ENCODE data around the gene MLXIP.

The MLXIP gene

DNA sequence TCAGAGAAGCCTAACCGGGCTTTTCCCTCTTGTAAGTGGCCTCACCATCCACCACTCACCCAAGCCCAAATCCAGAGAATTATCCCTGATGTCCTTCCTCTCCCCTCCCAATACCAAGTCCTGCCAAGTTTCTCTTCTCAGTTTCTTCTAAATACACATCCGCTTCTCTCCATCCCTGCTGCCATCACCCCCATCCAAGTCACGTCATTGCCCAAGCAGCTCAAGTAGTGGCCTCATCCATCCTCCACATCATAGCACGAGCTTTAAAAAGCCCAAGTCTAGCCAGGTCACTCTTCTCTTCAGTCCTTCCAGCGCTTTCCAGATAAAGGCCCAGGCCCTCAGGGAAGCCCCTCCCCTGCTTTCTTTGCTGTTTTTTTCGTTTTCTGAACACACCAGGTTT lies 70.1 kb downstream of the MLXIP start:
- Mint-ChIP-seq H3K27me3 (no peaks in the 10 kb centered on the region), H3K9me3 (no peaks in the 10 kb centered on the region), H3K4me1 (no peaks in the 10 kb centered on the region), H3K27ac (peak overlapping the region; percentile 21 to 80), H3K4me3 (no peak overlapping the region)
- ATAC-seq (no peak), DNase-seq (no peak)

DNA sequence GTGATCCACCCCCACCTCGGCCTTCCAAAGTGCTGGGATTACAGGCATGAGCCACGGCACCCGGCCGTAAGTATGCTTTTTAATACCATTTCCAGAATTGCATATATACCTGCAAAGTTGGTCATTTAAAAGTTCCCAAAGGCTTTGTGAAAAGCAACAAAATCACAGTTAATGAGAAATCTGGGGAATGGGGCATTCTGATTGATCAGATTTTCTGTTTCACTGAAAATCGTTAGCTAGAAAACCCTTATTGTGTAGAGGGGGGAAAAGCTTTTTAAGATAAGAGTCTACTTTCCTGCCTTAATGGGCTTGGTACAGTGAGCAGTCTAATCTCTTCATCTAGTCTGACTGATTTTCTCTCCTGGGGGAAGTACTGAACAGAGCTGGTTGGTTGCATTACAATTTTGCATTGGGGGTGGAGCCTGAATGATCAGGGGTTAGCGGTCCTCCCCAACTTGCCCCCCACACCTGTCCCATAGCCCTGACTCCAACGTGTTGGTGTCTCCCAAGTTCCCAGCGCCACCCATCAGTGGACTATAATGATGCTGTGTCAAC lies 71.6 kb downstream of the MLXIP start:
- no peak overlapping the region for H3K27ac Mint-ChIP-seq
- ATAC-seq = no peak
- no peaks in the 10 kb centered on the region for H3K27me3 Mint-ChIP-seq
- H3K4me1 Mint-ChIP-seq = no peaks in the 10 kb centered on the region
- no peak for DNase-seq
- no peaks in the 10 kb centered on the region for H3K9me3 Mint-ChIP-seq
- no peak overlapping the region for H3K4me3 Mint-ChIP-seq

DNA sequence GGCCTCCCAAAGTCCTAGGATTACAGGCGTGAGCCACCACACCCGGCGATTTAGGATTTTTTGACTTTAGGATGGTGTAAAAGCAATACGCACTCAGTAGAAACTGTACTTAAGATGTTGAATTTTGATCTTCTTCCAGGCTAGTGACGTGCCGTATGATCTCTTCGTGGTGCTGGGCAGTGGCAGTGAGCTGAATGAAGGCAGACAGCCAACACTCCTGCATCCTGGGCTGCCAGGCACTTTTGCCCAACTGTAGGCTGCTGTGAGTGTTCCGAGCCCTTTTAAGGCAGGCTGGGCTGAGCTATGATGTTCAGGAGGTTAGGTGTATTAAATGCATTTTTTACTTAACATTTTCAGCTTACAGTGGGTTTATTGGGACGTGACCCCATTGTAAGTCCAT lies 74.2 kb downstream of the MLXIP start:
- Mint-ChIP-seq H3K9me3 (no peaks in the 10 kb centered on the region), H3K27ac (no peak overlapping the region), H3K27me3 (no peaks in the 10 kb centered on the region), H3K4me1 (no peaks in the 10 kb centered on the region), H3K4me3 (no peak overlapping the region)
- DNase-seq (no peak), ATAC-seq (no peak)

DNA sequence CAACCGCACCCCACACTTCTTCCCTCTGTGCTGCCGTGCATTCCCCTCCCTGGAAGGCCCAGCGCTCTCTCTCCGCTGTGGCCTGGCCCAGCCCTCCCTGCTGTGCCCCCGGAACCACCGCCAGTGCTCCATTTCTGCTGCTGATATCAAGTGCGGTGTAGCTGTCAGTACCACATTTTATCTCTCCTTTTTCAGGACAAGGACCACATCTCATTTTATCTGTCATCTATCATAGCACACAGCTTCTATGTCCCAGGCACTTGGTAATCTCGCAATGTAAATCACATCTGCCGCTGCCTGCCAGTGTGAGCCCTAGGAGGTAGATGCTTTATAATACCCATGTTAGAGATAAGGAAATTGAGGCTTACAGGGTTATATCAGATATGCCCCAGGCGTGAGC lies 77.1 kb downstream of the MLXIP start:
- H3K27me3 Mint-ChIP-seq = no peaks in the 10 kb centered on the region
- H3K4me3 Mint-ChIP-seq = no peak overlapping the region
- no peaks in the 10 kb centered on the region for H3K9me3 Mint-ChIP-seq
- ATAC-seq = no peak
- no peak overlapping the region for H3K27ac Mint-ChIP-seq
- DNase-seq = no peak
- no peaks in the 10 kb centered on the region for H3K4me1 Mint-ChIP-seq

DNA sequence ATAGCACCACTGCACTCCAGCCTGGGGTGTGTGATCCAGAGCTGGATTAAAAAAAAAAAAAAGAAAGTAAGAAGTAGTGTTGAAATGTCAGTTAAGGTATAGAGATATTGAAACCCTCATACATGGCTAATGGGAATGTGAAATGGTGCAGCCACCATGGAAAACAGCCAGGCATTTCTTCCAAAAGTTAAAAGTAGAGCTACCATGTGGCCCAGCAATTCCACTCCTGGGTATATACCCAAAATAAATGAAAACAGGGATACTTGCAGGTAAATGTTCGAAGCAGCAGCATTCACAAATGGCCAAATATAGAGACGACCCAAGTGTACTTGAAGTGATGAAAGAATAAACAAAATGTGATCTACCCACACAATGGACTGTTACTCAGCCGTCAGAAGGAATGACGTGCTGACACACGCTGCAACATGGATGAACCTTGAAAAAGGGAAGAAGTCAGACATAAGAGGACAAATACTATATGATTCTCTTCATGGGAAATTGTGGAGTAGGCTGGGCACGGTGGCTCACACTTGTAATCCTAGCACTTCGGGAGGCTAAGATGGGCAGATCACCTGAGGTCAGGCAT lies 80.2 kb downstream of the MLXIP start:
- H3K4me1 Mint-ChIP-seq = peaks cover 24% of the 10 kb centered on the region
- no peak for ATAC-seq
- no peaks in the 10 kb centered on the region for H3K27me3 Mint-ChIP-seq
- H3K4me3 Mint-ChIP-seq = no peak overlapping the region
- no peak for DNase-seq
- H3K27ac Mint-ChIP-seq = no peak overlapping the region
- H3K9me3 Mint-ChIP-seq = no peaks in the 10 kb centered on the region

DNA sequence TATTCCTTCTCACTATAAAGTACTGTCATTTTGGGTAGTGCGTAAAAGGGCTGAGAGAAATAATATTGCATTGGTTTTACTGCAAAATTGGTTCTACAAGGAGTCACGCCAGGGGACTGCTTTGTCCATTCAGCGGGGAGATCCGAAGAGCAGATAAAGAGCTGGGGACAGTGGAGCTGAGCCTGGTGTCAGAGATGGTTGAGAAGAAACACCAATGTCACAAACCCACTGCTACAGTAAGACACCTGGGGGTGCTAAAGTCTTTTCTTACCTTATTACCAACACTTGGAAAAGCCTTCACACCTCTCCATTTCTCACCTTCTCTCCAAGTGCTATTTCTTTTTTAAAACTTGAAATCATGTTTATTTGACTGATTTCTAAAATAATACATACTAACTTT lies 81.3 kb downstream of the MLXIP start:
- H3K27ac Mint-ChIP-seq = no peak overlapping the region
- H3K4me1 Mint-ChIP-seq = peaks cover 24% of the 10 kb centered on the region
- H3K4me3 Mint-ChIP-seq = no peak overlapping the region
- ATAC-seq = no peak
- DNase-seq = no peak
- H3K9me3 Mint-ChIP-seq = no peaks in the 10 kb centered on the region
- no peaks in the 10 kb centered on the region for H3K27me3 Mint-ChIP-seq

DNA sequence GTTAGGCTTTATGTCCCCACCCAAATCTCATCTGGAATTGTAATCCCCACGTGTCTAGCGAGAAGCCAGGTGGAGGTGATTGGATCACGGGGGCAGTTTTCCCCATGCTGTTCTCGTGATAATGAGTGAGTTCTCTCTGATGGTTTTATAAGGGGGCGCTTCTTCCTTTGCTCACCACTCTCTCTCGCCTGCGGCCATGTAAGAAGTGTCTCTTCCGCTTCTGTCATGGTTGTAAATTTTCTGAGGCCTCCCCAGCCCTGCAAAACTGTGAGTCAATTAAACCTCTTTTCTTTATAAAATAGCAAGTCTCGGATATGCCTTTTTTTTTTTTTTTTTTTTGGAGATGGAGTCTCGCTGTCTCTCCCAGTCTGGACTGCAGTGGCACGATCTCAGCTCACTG lies 82.2 kb downstream of the MLXIP start:
- H3K4me1 Mint-ChIP-seq = peaks cover 24% of the 10 kb centered on the region
- ATAC-seq = no peak
- no peak overlapping the region for H3K27ac Mint-ChIP-seq
- no peaks in the 10 kb centered on the region for H3K9me3 Mint-ChIP-seq
- no peak overlapping the region for H3K4me3 Mint-ChIP-seq
- DNase-seq = no peak
- H3K27me3 Mint-ChIP-seq = no peaks in the 10 kb centered on the region

DNA sequence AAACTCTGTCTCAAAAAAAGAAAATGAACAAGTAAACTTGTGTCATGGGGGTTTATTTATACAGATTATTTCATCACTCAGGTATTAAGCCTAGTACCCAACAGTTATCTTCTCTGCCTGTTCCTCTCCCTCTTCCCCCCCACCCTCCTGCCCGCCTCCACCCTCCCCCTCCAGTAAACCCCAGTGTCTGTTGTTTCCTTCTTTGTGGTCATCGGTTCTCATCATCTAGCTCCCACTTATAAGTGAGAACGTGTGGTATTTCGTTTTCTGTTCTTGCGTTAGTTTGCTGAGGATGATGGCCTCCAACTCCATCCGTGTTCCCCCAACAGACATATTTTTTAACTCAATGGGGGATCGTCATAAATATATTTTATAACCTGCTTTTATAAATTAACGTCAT lies 83.1 kb downstream of the MLXIP start:
- H3K27ac Mint-ChIP-seq = peak overlapping the region in 1 of 2 donors; percentile 89
- H3K4me1 Mint-ChIP-seq = peaks cover 29% of the 10 kb centered on the region
- no peaks in the 10 kb centered on the region for H3K9me3 Mint-ChIP-seq
- peak overlapping the region; percentile 54 to 62 for H3K4me3 Mint-ChIP-seq
- peak; percentile 66 for ATAC-seq
- H3K27me3 Mint-ChIP-seq = no peaks in the 10 kb centered on the region
- peak in 1 of 2 donors; percentile 36 for DNase-seq

DNA sequence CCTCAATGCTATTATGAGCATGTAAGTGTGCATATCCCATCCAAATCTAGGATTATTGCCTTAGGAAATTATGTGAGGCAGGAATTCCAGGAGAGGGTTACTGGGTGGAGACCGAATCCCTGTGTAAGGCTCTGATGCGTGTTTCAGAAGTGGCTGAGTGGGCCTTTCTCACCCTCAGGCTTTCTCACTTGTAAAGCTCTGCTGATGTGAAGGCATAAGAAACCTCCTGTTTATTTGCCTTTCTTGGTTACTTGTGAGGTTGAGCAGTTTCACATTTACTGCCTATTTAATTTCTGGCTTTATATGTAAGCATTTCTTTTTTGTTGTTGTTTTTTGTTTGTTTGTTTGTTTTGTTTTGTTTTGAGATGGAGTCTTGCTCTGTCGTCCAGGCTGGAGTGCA lies 84.4 kb downstream of the MLXIP start:
- Mint-ChIP-seq H3K27me3 (no peaks in the 10 kb centered on the region), H3K27ac (no peak overlapping the region)

DNA sequence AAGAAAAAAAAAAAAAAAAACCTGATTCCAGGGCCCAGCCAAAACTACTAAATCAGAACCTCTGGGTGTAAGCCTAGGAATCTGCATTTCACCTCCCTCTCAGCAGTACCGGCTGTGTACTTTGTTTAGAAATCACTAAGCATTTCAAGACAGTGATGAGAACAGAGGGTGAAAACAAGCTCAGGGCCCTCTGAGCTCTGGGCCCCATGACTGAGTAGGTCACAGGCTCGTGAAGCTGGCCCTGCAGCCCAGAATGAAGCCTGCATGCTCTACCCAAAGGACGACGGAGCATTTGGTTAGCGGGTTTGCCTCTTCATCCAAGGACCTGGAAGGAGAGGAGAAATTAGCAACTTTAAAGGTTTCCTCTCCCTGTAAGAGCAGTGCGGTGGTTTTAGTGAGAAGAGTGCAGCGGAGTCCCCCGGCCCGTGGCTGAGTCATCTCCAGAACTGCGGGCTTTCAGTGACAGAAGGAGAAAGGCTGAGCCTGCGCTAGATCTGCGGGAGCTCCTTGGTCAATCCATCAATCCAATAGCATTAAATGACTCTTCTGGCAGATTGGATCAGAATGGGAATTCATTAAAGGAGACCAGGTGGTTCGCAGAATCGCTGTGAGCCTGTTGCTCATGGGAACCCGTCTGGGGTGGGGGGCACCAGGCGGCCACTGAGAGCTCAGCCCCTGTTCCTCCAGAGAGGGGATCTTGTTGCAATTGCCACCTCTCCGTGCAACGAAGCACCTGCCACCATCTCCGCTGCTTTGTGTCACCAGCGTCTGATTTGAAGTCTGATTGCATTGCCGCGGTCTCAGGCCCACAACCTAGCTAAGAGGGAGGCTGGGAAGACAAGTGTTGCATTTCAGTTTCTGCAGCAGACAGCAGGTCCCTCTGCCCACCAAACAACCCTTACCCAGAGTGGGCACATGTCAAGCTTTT lies 88.1 kb downstream of the MLXIP start:
- ATAC-seq (peak; percentile 91), DNase-seq (peak; percentile 21 to 61)
- H3K4me3 Mint-ChIP-seq = no peak overlapping the region
- no peak overlapping the region for H3K27ac Mint-ChIP-seq
- no peaks in the 10 kb centered on the region for H3K27me3 Mint-ChIP-seq
- peaks cover 29% of the 10 kb centered on the region for H3K4me1 Mint-ChIP-seq
- no peaks in the 10 kb centered on the region for H3K9me3 Mint-ChIP-seq

More for the DNA sequence above, 84.4 kb downstream of the MLXIP start:
- no peaks in the 10 kb centered on the region for H3K9me3 Mint-ChIP-seq
- no peak overlapping the region for H3K4me3 Mint-ChIP-seq
- DNase-seq (no peak), ATAC-seq (no peak)
- H3K4me1 Mint-ChIP-seq = peaks cover 34% of the 10 kb centered on the region

DNA sequence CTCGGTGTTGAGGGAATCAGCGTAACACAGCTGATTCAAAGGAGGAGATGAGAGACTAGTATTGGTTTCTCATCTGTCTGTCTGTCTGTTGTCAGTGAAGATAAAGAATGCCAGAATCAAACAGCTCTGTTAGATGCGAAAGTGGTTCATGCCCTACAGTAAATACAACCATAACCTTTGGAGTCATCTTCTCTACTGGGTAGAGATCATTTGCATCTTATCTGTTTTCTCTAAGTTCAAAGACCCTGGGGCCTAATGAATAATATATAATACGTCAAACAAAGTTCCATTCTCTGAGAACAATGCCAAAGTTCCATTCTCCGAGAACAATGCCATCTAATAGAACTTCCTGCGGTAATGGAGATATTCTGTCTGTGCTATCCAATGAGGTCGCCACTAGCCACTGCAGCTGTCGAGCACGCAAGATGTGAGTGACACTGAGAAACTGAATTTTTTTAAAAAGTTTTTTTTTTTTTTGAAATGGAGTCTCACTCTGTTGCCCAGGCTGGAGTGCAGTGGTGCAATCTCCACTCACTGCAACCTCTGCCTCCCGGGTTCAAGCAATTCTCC lies 88.9 kb downstream of the MLXIP start:
- Mint-ChIP-seq H3K4me3 (no peak overlapping the region), H3K27ac (no peak overlapping the region)

DNA sequence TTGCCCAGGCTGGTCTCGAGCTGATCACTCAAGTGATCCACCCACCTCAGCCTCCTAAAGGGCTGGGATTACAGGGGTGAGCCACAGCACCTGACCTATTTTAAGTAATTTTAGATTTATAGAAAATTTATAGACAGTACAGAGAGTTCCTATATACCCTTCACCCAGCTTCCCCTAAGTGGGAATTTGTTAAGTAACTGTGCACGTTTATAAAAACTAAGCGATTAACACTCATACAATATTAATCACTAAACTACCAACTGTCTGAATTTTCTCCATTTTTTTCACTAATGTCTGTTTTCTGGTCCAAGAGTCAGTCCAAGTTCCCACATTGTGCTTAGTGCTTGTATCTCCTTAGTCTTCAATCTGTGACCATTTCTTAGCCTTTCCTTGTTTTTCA lies 89.9 kb downstream of the MLXIP start:
- peaks cover 11% of the 10 kb centered on the region for H3K4me1 Mint-ChIP-seq
- H3K9me3 Mint-ChIP-seq = no peaks in the 10 kb centered on the region

More for the DNA sequence above, 88.9 kb downstream of the MLXIP start:
- DNase-seq (no peak), ATAC-seq (no peak)
- Mint-ChIP-seq H3K9me3 (no peaks in the 10 kb centered on the region), H3K27me3 (no peaks in the 10 kb centered on the region), H3K4me1 (peaks cover 21% of the 10 kb centered on the region)

DNA sequence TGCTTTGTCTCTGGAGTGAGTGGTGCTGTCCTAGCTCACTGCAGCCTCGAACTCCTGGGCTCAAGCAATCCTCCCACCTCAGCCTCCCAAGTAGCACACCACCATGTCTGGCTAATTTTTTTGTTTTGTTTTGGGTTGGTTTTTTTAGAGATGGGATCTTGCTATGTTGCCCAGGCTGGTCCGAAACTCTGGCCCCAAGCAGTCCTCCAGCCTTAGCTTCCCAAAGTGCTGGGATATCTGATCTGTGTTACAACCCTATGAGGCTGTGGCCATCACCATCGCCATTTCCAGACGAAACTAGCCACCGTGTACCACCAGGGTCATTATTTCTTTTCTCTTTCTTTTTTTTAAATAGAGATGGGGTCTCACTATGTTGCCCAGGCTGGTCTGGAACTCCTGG lies 92.8 kb downstream of the MLXIP start:
- no peaks in the 10 kb centered on the region for H3K9me3 Mint-ChIP-seq
- ATAC-seq = no peak

More for the DNA sequence above, 89.9 kb downstream of the MLXIP start:
- no peak for ATAC-seq
- H3K27me3 Mint-ChIP-seq = no peaks in the 10 kb centered on the region
- no peak for DNase-seq
- no peak overlapping the region for H3K4me3 Mint-ChIP-seq
- no peak overlapping the region for H3K27ac Mint-ChIP-seq

DNA sequence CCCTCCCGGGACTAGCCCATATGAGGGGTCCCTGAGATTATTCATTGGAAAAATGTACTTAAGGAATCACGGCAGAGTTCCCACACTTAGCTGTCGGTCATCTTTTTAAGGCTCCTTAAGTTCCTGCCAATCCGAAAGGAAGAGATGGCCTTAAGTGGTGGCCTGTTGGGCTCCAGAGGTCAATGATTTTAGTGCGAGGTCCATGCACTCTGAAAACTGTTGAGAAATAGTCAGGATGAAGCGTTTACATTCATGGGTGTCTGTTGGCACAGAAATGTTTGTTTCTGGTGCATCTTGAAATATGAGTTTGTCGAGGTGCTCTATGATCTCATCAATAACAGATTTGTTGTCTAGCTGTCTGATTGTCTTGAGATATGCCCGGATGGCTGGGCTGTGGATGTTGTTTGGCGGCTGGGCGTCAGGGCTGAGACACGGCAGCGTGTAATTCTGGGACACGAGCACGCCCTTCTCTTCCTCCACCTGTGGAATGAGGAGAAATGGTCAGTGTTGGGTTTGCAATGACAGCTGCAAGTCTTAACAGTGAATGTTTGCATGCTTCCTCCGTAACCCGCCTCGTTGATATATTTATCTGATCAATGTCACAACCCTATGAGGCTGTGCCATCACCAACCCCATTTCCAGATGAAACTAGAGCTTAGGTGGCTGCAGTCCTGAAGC lies 93.8 kb downstream of the MLXIP start:
- Mint-ChIP-seq H3K27ac (no peak overlapping the region), H3K4me1 (no peaks in the 10 kb centered on the region), H3K9me3 (no peaks in the 10 kb centered on the region), H3K27me3 (no peaks in the 10 kb centered on the region), H3K4me3 (no peak overlapping the region)
- DNase-seq (no peak), ATAC-seq (no peak)

More for the DNA sequence above, 92.8 kb downstream of the MLXIP start:
- Mint-ChIP-seq H3K4me1 (peaks cover 8% of the 10 kb centered on the region), H3K27ac (no peak overlapping the region), H3K27me3 (no peaks in the 10 kb centered on the region), H3K4me3 (no peak overlapping the region)
- no peak for DNase-seq

DNA sequence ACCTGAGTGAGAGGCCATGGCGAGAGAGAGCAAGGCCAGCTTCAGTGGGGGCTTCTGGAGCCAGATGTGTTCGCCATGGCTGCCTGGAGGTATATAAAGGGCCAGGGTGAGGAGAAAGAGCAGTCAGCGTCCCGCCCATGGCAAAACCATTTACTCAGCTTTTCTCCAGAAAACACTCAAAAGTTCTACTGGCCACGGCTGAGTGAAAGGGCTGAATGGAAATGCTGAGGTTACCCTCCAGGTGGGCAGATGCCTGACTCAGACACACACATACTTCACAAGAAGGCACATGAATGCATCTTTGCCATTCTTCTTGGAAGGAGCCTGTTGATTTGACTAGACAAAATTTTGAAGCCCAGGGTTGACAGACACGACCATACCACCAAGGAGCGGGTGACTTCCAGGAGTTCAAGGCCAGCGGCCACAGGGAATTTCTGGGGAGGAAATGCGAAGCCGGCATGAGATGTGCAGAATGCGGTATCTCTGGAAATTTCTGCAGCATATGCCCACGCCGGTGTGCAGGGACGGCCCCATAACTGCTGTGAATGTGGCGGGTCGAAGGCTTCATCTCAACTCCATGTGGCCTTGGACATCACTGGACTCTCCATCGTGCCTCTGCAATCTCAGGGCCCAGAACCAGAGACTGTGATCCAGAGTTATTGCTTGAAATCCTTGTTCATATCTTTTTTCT lies 95.7 kb downstream of the MLXIP start, which contains the start of gene IL31:
Gene IL31, minus strand, starts transcription at position 67 of the 691 bp plus-strand sequence. Its CDS starts 49 bp downstream, at position 18.
- Mint-ChIP-seq H3K4me3 (no peak within 1 kb of the TSS), H3K27ac (no peak within 1 kb of the TSS)
- no peak for DNase-seq

More for the DNA sequence above, 95.7 kb downstream of the MLXIP start, which contains the start of gene IL31:
- Mint-ChIP-seq H3K9me3 (no peaks in the 10 kb centered on the region), H3K27me3 (peaks cover 3% of the 10 kb centered on the region), H3K4me1 (no peaks in the 10 kb centered on the region)
- ATAC-seq = no peak
